Stomach (tissue), 9 donors: ENCODE results near the gene FANCC. TPM values are rescaled to one million over a fixed set of nuclear protein-coding genes. Genes with fewer than 3 reads are reported as not detected.

ENCODE experiments used
- DNase-seq, 2 donors: peaks; one replicate each; pipeline versions ENCODE4 v3.0.0 to v3.0.0-alpha.2; 2013 to 2019
- H3K27ac ChIP-seq, 5 donors: fragments of 200-600 bp in 4 of 5; sonication (generic) in 4 of 5; one replicate each; pipeline ENCODE4 v1.5.1; 2013 to 2019; ENCODE audit warnings: mild to moderate bottlenecking in 1 of 5, moderate library complexity in 1 of 5
- H3K27me3 ChIP-seq, 3 donors: fragments of 200-600 bp; sonication (generic); one replicate each; pipeline ENCODE4 v1.5.1; 2017 to 2019; ENCODE audit warnings: mixed run types in 1 of 3
- H3K36me3 ChIP-seq, 4 donors: fragments of 200-600 bp; sonication (generic); 1 replicate in 3 of 4; 2 replicates in 1 of 4; pipeline ENCODE4 v1.5.1; 2016 to 2019
- H3K4me1 ChIP-seq, 4 donors: fragments of 200-600 bp; sonication (generic); one replicate each; pipeline ENCODE4 v1.5.1; 2016 to 2019
- H3K4me3 ChIP-seq, 4 donors: fragments of 200-600 bp; sonication (generic) in 3 of 4; one replicate each; pipeline ENCODE4 v1.5.1; 2016 to 2019; ENCODE audit warnings: mild to moderate bottlenecking in 1 of 4
- H3K9me3 ChIP-seq, 4 donors: fragments of 200-600 bp; sonication (generic); one replicate each; pipeline ENCODE4 v1.5.1; 2016 to 2019
- CTCF ChIP-seq, 7 experiments: fragments of 450-650 bp in 4 of 7; fragments of 200-600 bp in 3 of 7; sonication (generic) in 3 of 7; IDR thresholded peaks; one replicate each; pipeline ENCODE4 v1.5.1; 2016 to 2019; ENCODE audit warnings: antibody characterized with exemption in 7 of 7, control low read depth in 2 of 7, mild to moderate bottlenecking in 1 of 7
- EP300 ChIP-seq: sonication (generic); formaldehyde crosslinking; IDR thresholded peaks from one replicate; pipeline ENCODE4 v1.6.1; 2017; ENCODE audit warnings: antibody characterized with exemption
- POLR2A ChIP-seq, 4 donors: fragments of 450-650 bp; IDR thresholded peaks; one replicate each; pipeline ENCODE4 v1.6.1; 2016; ENCODE audit warnings: antibody characterized with exemption in 4 of 4, control low read depth in 2 of 4, mild to moderate bottlenecking in 1 of 4, moderate library complexity in 1 of 4
- POLR2AphosphoS5 ChIP-seq, 3 donors: sonication (generic); formaldehyde crosslinking; IDR thresholded peaks; one replicate each; pipeline ENCODE4 v1.6.1; 2016; ENCODE audit warnings: antibody characterized with exemption in 3 of 3
- WGBS, 5 donors: extraction: QIAGEN DNeasy Blood & Tissue Kit in 3 of 5; methylation state at CpG; one replicate each; pipeline versions ENCODE4 v1.1.5 to v1.1.7; 2013 to 2018; 5-methylcytosine and 5-hydroxymethylcytosine counted together
- intact Hi-C: fragments of 100-400 bp; cut with DNase I; formaldehyde crosslinking; loops from one replicate; pipeline ENCODE4 v1.15.1; 2023; ENCODE audit warnings: low total_unique reads
- polyA plus RNA-seq, 3 donors: library from polyadenylated mRNA; stranded (reverse); fragments of 200-250 nt; gene quantifications; one replicate each; pipeline ENCODE4 v1.2.3, GENCODE V29; 2013
- total RNA-seq, 5 donors: library from RNA; depleted of rRNA; stranded (reverse); fragments of >200 nt; gene quantifications; one replicate each; pipeline versions ENCODE4 v1.1.0 to v1.2.3, GENCODE V29; 2014 to 2016
- donor health status: healthy with polysubstance abuse.
- donor health status: Bipolar disorder and iron deficiency.
- donor health status: healthy.

FANCC gene
- total and polyA plus RNA-seq, 8 donors, result 3.1 to 24.5 (median 7.1) TPM

- no peak for TF ChIP-seq POLR2A (IDR thresholded peaks at IDR 0.05)
- TF ChIP-seq POLR2AphosphoS5 (IDR thresholded peaks at IDR 0.05), result no peak
- no peak for TF ChIP-seq CTCF (IDR thresholded peaks at IDR 0.05)
- no peak for TF ChIP-seq EP300
- Histone ChIP-seq H3K4me3 (no peak overlapping the region), H3K27me3 (no peaks in the 10 kb centered on the region), H3K36me3 (no peaks in the 10 kb centered on the region), H3K4me1 (no peaks in the 10 kb centered on the region), H3K9me3 (peaks cover 0 to 16% (median 7%) of the 10 kb centered on the region in 4 donors), H3K27ac (no peak overlapping the region)
- WGBS, 5 donors, result 41 to 59% (median 50%) methylated on average over 1 of the region's 1 CpG
- no peak for DNase-seq
- intact Hi-C loops, result no loop called here
Observed at GRCh38 chr9:95327239-95327865, 9.8 kb upstream of the FANCC start.

- intact Hi-C loops, result no loop called here
- Histone ChIP-seq H3K27me3 (no peaks in the 10 kb centered on the region), H3K36me3 (no peaks in the 10 kb centered on the region), H3K27ac (no peak overlapping the region), H3K9me3 (peaks cover 0 to 16% (median 7%) of the 10 kb centered on the region in 4 donors), H3K4me1 (no peaks in the 10 kb centered on the region), H3K4me3 (no peak overlapping the region)
- no peak for DNase-seq
- TF ChIP-seq POLR2A (IDR thresholded peaks at IDR 0.05), result no peak
- TF ChIP-seq POLR2AphosphoS5 (IDR thresholded peaks at IDR 0.05), result no peak
- TF ChIP-seq EP300, result no peak
- TF ChIP-seq CTCF (IDR thresholded peaks at IDR 0.05), result no peak
- 43 to 54% (median 51%) methylated on average over 1 of the region's 1 CpG for WGBS, 5 donors
Observed at GRCh38 chr9:95325221-95325620, 7.7 kb upstream of the FANCC start.

GRCh38 chr9:95317893-95318211 lies 343 bp upstream of the FANCC start:
- H3K27me3 ChIP-seq, result no peaks in the 10 kb centered on the region
- WGBS, 5 donors, result 4 to 6% (median 5%) methylated on average over 10 of the region's 10 CpGs
- TF ChIP-seq POLR2A (IDR thresholded peaks at IDR 0.05) (no peak), EP300 (no peak), CTCF (IDR thresholded peaks at IDR 0.05) (no peak), POLR2AphosphoS5 (IDR thresholded peaks at IDR 0.05) (no peak)
- H3K4me1 ChIP-seq, result peaks cover 0 to 30% (median 12%) of the 10 kb centered on the region in 4 donors
- H3K27ac ChIP-seq, result peak overlapping the region; percentile 95 to 99 (median 98)
- H3K4me3 ChIP-seq, result peak overlapping the region; percentile 95 to 97 (median 95)
- no peaks in the 10 kb centered on the region for H3K9me3 ChIP-seq
- DNase-seq, result no peak
- intact Hi-C loops, result no loop called here
- no peaks in the 10 kb centered on the region for H3K36me3 ChIP-seq

GRCh38 chr9:95316794-95317118 lies 753 bp downstream of the FANCC start:
- Histone ChIP-seq H3K4me3 (peak overlapping the region; percentile 95 to 97 (median 95)), H3K4me1 (peaks cover 0 to 33% (median 13%) of the 10 kb centered on the region in 4 donors), H3K27ac (peak overlapping the region; percentile 95 to 99 (median 98)), H3K27me3 (no peaks in the 10 kb centered on the region), H3K9me3 (no peaks in the 10 kb centered on the region), H3K36me3 (no peaks in the 10 kb centered on the region)
- WGBS, 5 donors, result 0 to 1% (median 0%) methylated on average over 21 to 22 of the region's 22 CpGs
- no peak for TF ChIP-seq POLR2A (IDR thresholded peaks at IDR 0.05)
- TF ChIP-seq POLR2AphosphoS5 (IDR thresholded peaks at IDR 0.05), result no peak
- no peak for TF ChIP-seq EP300
- no peak for TF ChIP-seq CTCF (IDR thresholded peaks at IDR 0.05)
- intact Hi-C loops, result no loop called here
- DNase-seq, result peak; percentile 66 to 86
